ENCODE measurements around the gene CTPS1.

The CTPS1 gene

GRCh38 chr1:41003127-41003639 is 23.7 kb downstream of the CTPS1 start:
- DNase-seq = no peak

GRCh38 chr1:41003640-41004220 is 24.2 kb downstream of the CTPS1 start:
- DNase-seq = peak; percentile 78

- DNase-seq = no peak
Measured at GRCh38 chr1:41005876-41006275, 26.4 kb downstream of the CTPS1 start.

- DNase-seq = no peak
Measured at GRCh38 chr1:41006942-41007865, 27.7 kb downstream of the CTPS1 start.

GRCh38 chr1:41009466-41009865 is 30.0 kb downstream of the CTPS1 start:
- no peak for DNase-seq

- no peak for DNase-seq
Measured at GRCh38 chr1:41010345-41010744, 30.8 kb downstream of the CTPS1 start.

GRCh38 chr1:41013024-41013423 is 33.5 kb downstream of the CTPS1 start:
- no peak for DNase-seq

- DNase-seq = no peak
Measured at GRCh38 chr1:41013796-41014195, 34.3 kb downstream of the CTPS1 start.

- no peak for DNase-seq
Measured at GRCh38 chr1:41014871-41015270, 35.4 kb downstream of the CTPS1 start.

- no peak for DNase-seq
Measured at GRCh38 chr1:41015281-41015896, 35.9 kb downstream of the CTPS1 start.

- no peak for DNase-seq
Measured at GRCh38 chr1:41015897-41016470, 36.5 kb downstream of the CTPS1 start.

- DNase-seq = no peak
Measured at GRCh38 chr1:41017141-41018017, 37.9 kb downstream of the CTPS1 start.

GRCh38 chr1:41018018-41018410 is 38.5 kb downstream of the CTPS1 start:
- DNase-seq = no peak

- no peak for DNase-seq
Measured at GRCh38 chr1:41019353-41019745, 39.9 kb downstream of the CTPS1 start.

GRCh38 chr1:41020109-41020576 is 40.6 kb downstream of the CTPS1 start:
- DNase-seq = no peak

- no peak for DNase-seq
Measured at GRCh38 chr1:41020654-41021053, 41.2 kb downstream of the CTPS1 start.

GRCh38 chr1:41021526-41022308 is 42.2 kb downstream of the CTPS1 start, which contains the start of gene SLFNL1:
TSS of gene SLFNL1 (minus strand) at chr1:41021725. CDS start at chr1:41020660, 1,065 bp downstream.
- DNase-seq = no peak

- no peak for DNase-seq
Measured at GRCh38 chr1:41022424-41022823, 42.9 kb downstream of the CTPS1 start.

GRCh38 chr1:41023279-41023990 is 43.9 kb downstream of the CTPS1 start:
- DNase-seq = no peak

GRCh38 chr1:41024953-41025352 is 45.5 kb downstream of the CTPS1 start:
- no peak for DNase-seq
